SH-SY5Y (cell line): Measurements from ENCODE around the gene TMEM221.

Source experiments
- GATA2 ChIP-seq: IDR thresholded peaks from 2 replicates; pipeline ENCODE4 v1.6.1; 2011; ENCODE audit warnings: mild to moderate bottlenecking, low read depth, low read length
- GATA3 ChIP-seq: IDR thresholded peaks from 2 replicates; pipeline ENCODE4 v1.6.1; 2011; ENCODE audit warnings: low read depth, mild to moderate bottlenecking, low read length, moderate library complexity

TMEM221 gene

GRCh38 chr19:17466487-17466850 is 18.0 kb upstream of the TMEM221 start:
- no peak for TF ChIP-seq GATA2
- TF ChIP-seq GATA3 = no peak

- TF ChIP-seq GATA2 = no peak
- TF ChIP-seq GATA3 = no peak
Observed at GRCh38 chr19:17460372-17461230, 12.1 kb upstream of the TMEM221 start, which contains the start of gene NXNL1. Gene NXNL1, minus strand, starts transcription at chr19:17460926. Its CDS starts 57 bp downstream, at chr19:17460869.

- TF ChIP-seq GATA2 = no peak
Observed at GRCh38 chr19:17458970-17459369, 10.5 kb upstream of the TMEM221 start.

GRCh38 chr19:17457616-17458015 is 9.1 kb upstream of the TMEM221 start:
- TF ChIP-seq GATA2 (no peak), GATA3 (no peak)

GRCh38 chr19:17456127-17456526 is 7.7 kb upstream of the TMEM221 start:
- TF ChIP-seq GATA3 (no peak), GATA2 (no peak)

GRCh38 chr19:17455308-17456123 is 7.0 kb upstream of the TMEM221 start:
- TF ChIP-seq GATA3 (no peak), GATA2 (no peak)

GRCh38 chr19:17454576-17455071 is 6.2 kb upstream of the TMEM221 start:
- no peak for TF ChIP-seq GATA3
- TF ChIP-seq GATA2 = no peak

- no peak for TF ChIP-seq GATA3
- no peak for TF ChIP-seq GATA2
Observed at GRCh38 chr19:17451820-17452219, 3.4 kb upstream of the TMEM221 start.

GRCh38 chr19:17450264-17451075 is 2.0 kb upstream of the TMEM221 start:
- no peak for TF ChIP-seq GATA3
- TF ChIP-seq GATA2 = no peak

- TF ChIP-seq GATA3 (no peak), GATA2 (no peak)
Observed at GRCh38 chr19:17447704-17448130, 751 bp downstream of the TMEM221 start.

GRCh38 chr19:17445526-17446165 is 2.8 kb downstream of the TMEM221 start:
- TF ChIP-seq GATA2 = no peak
- TF ChIP-seq GATA3 = no peak

- no peak for TF ChIP-seq GATA3
- no peak for TF ChIP-seq GATA2
Observed at GRCh38 chr19:17441241-17442021, 7.0 kb downstream of the TMEM221 start.

- no peak for TF ChIP-seq GATA3
- no peak for TF ChIP-seq GATA2
Observed at GRCh38 chr19:17436874-17437267, 11.6 kb downstream of the TMEM221 start.
